Thoracic aorta endothelial cell (primary cell): ENCODE measurements around the gene COL3A1. TPM values are rescaled to one million over a fixed set of nuclear protein-coding genes. Genes with fewer than 3 reads are reported as not detected.

ENCODE experiments used
- small RNA-seq: library from RNA; depleted of rRNA; stranded (forward); fragments of <200 nt; gene quantifications from one replicate; pipeline ENCODE3, GENCODE V24; 2012
- total RNA-seq: library from RNA; depleted of rRNA; stranded (reverse); fragments of >200 nt; gene quantifications from 2 replicates; pipeline ENCODE4 v1.2.3, GENCODE V29; 2012

COL3A1 gene
- 1.0 and 3.5 TPM in 2 replicates for total RNA-seq

GRCh38 chr2:188974164-188974563, at the start of gene COL3A1:
COL3A1 (plus strand) TSS chr2:188974373; CDS start chr2:188974490, 117 bp downstream.

Small RNAs within 50 kb of the gene (small RNA-seq; reads per million reads assigned to genes)
- gene MIR1245A, result 0.91 reads per million, percentile 15 among the genes with 10 or more reads in this experiment

Other genes starting within 250 kb of the COL3A1 start
- 81.4 and 156 TPM in 2 replicates for gene COL5A2, start 205.4 kb downstream of the COL3A1 start, total RNA-seq